ENCODE data around the gene NR1D1.

The NR1D1 gene

DNA sequence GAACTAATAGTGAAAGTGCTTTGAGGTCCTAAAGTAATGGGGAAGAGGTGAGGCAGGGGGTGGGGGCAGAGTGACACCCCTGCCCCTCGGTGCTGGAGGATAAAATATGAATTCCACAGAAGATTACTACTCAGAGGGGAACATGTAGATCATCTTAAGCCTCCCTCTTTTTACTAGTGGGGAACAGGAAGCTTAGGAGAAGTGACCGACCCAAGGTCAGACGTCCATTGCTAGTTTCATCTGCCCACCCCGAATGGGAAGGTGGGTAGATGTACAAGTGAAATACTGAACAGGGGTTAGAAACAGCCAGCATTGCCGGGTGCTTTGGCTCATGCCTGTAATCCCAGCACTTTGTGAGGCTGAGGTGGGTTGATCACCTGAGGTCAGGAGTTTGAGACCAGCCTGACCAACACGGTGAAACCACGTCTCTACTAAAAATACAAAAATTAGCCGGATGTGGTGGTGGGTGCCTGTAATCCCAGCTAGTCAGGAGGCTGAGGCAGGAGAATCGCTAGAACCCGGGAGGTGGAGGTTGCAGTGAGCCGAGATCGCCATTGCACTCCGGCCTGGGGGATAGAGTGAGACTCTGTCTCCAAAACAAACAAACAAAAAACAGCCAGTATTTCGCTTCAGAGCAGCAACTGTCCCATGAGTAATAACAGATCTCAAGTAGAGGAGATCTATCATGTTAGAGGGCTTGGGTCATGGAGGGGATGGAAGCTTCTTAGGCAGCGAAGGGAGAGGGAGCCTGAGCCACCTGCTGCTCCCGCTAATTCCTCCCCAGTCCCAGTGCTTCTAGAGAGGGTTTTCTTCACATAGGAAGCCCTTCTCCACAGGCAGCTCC, 1.2 kb upstream of the NR1D1 start:
- in situ Hi-C loops (cut with MboI; ENCODE audit: low pct_unique_long_range_greater_than_20kb, low sequenced_read_pairs, unreplicated experiment): no loop called here
- no peak for DNase-seq (ENCODE audit: low spot score)
- TF ChIP-seq, protein P1, sequence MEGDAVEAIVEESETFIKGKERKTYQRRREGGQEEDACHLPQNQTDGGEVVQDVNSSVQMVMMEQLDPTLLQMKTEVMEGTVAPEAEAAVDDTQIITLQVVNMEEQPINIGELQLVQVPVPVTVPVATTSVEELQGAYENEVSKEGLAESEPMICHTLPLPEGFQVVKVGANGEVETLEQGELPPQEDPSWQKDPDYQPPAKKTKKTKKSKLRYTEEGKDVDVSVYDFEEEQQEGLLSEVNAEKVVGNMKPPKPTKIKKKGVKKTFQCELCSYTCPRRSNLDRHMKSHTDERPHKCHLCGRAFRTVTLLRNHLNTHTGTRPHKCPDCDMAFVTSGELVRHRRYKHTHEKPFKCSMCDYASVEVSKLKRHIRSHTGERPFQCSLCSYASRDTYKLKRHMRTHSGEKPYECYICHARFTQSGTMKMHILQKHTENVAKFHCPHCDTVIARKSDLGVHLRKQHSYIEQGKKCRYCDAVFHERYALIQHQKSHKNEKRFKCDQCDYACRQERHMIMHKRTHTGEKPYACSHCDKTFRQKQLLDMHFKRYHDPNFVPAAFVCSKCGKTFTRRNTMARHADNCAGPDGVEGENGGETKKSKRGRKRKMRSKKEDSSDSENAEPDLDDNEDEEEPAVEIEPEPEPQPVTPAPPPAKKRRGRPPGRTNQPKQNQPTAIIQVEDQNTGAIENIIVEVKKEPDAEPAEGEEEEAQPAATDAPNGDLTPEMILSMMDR (IDR thresholded peaks at IDR 0.05; ENCODE audit: extremely low read depth, insufficient read depth, missing control alignments): no peak

- TF ChIP-seq, protein P1 (IDR thresholded peaks at IDR 0.05; ENCODE audit: extremely low read depth, insufficient read depth, missing control alignments): no peak
- in situ Hi-C loops (cut with MboI; ENCODE audit: low pct_unique_long_range_greater_than_20kb, low sequenced_read_pairs, unreplicated experiment): no loop called here
- peak; percentile 80 for DNase-seq (ENCODE audit: low spot score)
These were observed 429 bp upstream of the NR1D1 start for GRCh38 chr17:40100669-40101366.

DNA sequence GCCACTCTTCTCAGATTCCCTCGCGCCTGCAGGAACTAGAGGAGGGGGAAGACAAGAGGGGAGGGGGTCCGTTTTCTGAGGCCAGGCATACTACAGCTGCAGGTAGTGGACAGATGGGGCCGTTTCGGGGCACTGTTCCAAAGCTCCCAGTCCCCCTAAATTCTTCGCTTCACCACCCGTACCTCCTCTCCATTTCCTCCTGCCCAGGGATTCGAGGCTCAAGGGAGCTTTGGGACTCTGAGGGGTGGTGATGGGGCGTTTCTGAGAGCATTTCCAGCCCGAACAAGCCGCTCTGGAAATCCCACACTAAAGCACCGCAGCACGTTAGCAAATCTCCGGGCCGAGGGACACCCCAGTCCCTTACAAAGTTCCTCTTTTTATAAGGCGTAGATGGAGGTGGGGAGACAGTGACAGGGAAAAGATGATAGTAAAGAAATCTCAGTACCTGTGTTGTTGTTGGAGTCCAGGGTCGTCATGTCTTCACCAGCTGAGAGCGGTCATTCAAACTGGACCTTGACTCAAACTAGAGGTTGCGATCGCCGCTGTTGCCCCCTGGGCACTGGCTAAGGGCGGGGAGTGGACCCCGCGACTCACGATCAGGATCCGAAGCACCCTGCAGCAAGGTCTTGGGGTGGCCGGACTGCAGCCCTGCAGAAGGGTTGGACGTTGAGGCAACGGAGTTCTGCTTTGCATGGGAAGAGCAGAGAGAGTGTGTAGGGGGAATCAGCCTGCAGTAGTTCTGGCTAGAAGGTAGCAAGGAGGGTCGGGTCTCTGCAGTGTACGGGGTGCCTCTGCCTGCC, 570 bp downstream of the NR1D1 start:
- DNase-seq (ENCODE audit: low spot score): no peak
- in situ Hi-C loops (cut with MboI; ENCODE audit: low pct_unique_long_range_greater_than_20kb, low sequenced_read_pairs, unreplicated experiment): no loop called here
- TF ChIP-seq, protein P1 (IDR thresholded peaks at IDR 0.05; ENCODE audit: extremely low read depth, insufficient read depth, missing control alignments): no peak

DNA sequence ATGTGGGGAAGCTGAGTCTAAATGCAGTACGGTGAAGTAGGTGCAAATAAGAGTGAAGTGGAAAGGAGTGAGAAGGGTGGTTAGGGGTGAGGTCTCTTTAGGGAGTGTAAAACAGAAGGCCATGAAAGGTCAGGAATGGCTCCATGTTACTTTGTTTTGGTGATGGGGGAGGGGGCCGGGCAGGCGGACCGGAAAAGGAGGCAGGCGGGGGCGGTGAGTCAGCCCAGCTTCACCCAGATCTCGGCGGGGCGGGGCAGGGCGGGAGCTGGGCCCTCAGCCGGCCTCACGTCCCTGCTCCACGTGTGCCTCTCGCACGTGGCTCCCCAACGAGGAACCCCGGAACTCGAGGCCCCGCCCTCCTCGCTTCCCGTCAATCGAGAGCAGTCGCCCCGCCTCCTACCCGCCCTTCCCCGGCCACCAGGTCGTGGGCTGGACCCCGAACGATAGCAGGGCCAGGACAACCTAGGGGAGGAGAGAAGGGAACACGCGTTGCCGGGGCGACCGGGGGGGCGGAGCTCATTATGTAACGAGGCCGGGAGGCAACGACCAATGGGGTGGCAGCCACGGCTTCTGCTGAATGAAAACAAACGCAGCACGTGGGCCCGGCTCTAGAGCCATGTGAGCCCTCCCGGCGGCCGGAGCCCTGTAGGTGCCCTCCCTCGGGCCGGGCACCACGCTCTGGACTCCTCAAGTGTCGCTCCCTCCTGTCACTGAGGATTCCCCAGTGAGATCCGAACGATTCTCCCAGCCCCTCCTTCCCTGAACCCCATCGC, 1.4 kb downstream of the NR1D1 start:
- in situ Hi-C loops (cut with MboI; ENCODE audit: low pct_unique_long_range_greater_than_20kb, low sequenced_read_pairs, unreplicated experiment): no loop called here
- TF ChIP-seq, protein P1 (IDR thresholded peaks at IDR 0.05; ENCODE audit: extremely low read depth, insufficient read depth, missing control alignments): no peak
- DNase-seq (ENCODE audit: low spot score): peak; percentile 92

- in situ Hi-C loops (cut with MboI; ENCODE audit: low pct_unique_long_range_greater_than_20kb, low sequenced_read_pairs, unreplicated experiment): no loop called here
- TF ChIP-seq, protein P1 (IDR thresholded peaks at IDR 0.05; ENCODE audit: extremely low read depth, insufficient read depth, missing control alignments): no peak
- DNase-seq (ENCODE audit: low spot score): no peak
These were observed 2.2 kb downstream of the NR1D1 start for GRCh38 chr17:40097931-40098845.

Data from GM13977 (cell line).